Muscle of back (tissue), 11 donors: ENCODE data around the gene IL3RA. TPM values are rescaled to one million over a fixed set of nuclear protein-coding genes. Genes with fewer than 3 reads are reported as not detected.
"Not testable (repeated sequence)": the region's sequence is repeated elsewhere in the genome, so short reads cannot be mapped to it uniquely, and the experiment has no call there.

Source experiments
- DNase-seq, 3 donors: peaks; one replicate each; pipeline versions ENCODE4 v3.0.0 to v3.0.0-alpha.2; 2013
- polyA plus RNA-seq, 10 donors: library from polyadenylated mRNA; unstranded; fragments of 120-200 nt; gene quantifications; one replicate each; pipeline ENCODE4 v1.2.1, GENCODE V29; 2013; ENCODE audit not compliant: insufficient read length in 10 of 10

IL3RA gene
- polyA plus RNA-seq, 10 donors = 12.6 to 25.0 (median 15.7) TPM

- DNase-seq = no peak
These were observed 85.0 kb downstream of the IL3RA start for GRCh38 chrX:1421433-1422134.

- DNase-seq = no peak
These were observed 85.5 kb downstream of the IL3RA start for GRCh38 chrX:1422135-1422465.

GRCh38 chrX:1423215-1423614 is 86.6 kb downstream of the IL3RA start:
- DNase-seq = no peak

GRCh38 chrX:1424147-1424851 is 87.7 kb downstream of the IL3RA start:
- DNase-seq = no peak

GRCh38 chrX:1425381-1425780 is 88.8 kb downstream of the IL3RA start:
- DNase-seq = no peak

- not testable (repeated sequence) for DNase-seq
These were observed 89.7 kb downstream of the IL3RA start for GRCh38 chrX:1426321-1426720.

GRCh38 chrX:1427756-1428155 is 91.2 kb downstream of the IL3RA start:
- DNase-seq = no peak

GRCh38 chrX:1430451-1430850 is 93.9 kb downstream of the IL3RA start:
- DNase-seq = no peak

Other genes with a start within 250 kb of the IL3RA start
- under 1 TPM in 4 of 10 donors, not detected in 6; 0.13 to 0.16 (median 0.13) TPM for gene CRLF2, start 124.1 kb upstream of the IL3RA start, polyA plus RNA-seq
- 1 to 10 TPM; 1.7 to 6.0 (median 4.1) TPM for gene CSF2RA, start 68.0 kb upstream of the IL3RA start, polyA plus RNA-seq
- 100 to 1,000 TPM; 334 to 644 (median 473) TPM for gene SLC25A6, start 55.3 kb downstream of the IL3RA start, polyA plus RNA-seq
- 10 to 100 TPM; 15.3 to 25.8 (median 22.2) TPM for gene ASMTL, start 116.1 kb downstream of the IL3RA start, polyA plus RNA-seq
- 1 to 10 TPM in 6 of 10 donors, under 1 TPM in 4; 0.17 to 5.1 (median 1.0) TPM for gene P2RY8, start 200.4 kb downstream of the IL3RA start, polyA plus RNA-seq